ENCODE results near the gene CAMK2B.
"Not testable (repeated sequence)": the region's sequence is repeated elsewhere in the genome, so short reads cannot be mapped to it uniquely, and the experiment has no call there.

The CAMK2B gene

GRCh38 chr7:44212581-44213184 lies 112.7 kb downstream of the CAMK2B start:
- DNase-seq: no peak

- DNase-seq: no peak
Measured at GRCh38 chr7:44212018-44212417, 113.4 kb downstream of the CAMK2B start.

- DNase-seq: no peak
Measured at GRCh38 chr7:44211126-44211675, 114.2 kb downstream of the CAMK2B start.

- no peak for DNase-seq
Measured at GRCh38 chr7:44210107-44210506, 115.3 kb downstream of the CAMK2B start.

GRCh38 chr7:44208085-44208484 lies 117.3 kb downstream of the CAMK2B start:
- DNase-seq: no peak

GRCh38 chr7:44206008-44206407 lies 119.4 kb downstream of the CAMK2B start:
- DNase-seq: no peak

- no peak for DNase-seq
Measured at GRCh38 chr7:44201813-44202212, 123.6 kb downstream of the CAMK2B start.

- DNase-seq: peak; percentile 94
Measured at GRCh38 chr7:44200699-44201461, 124.5 kb downstream of the CAMK2B start, which contains the start of gene YKT6. Gene YKT6, plus strand, starts transcription at chr7:44200978. Its CDS starts 158 bp downstream, at chr7:44201136.

- DNase-seq: not testable (repeated sequence)
Measured at GRCh38 chr7:44200163-44200562, 125.2 kb downstream of the CAMK2B start.

- DNase-seq: no peak
Measured at GRCh38 chr7:44197474-44197873, 127.9 kb downstream of the CAMK2B start.

GRCh38 chr7:44196450-44196872 lies 128.9 kb downstream of the CAMK2B start:
- DNase-seq: no peak

GRCh38 chr7:44195889-44196288 lies 129.5 kb downstream of the CAMK2B start:
- DNase-seq: no peak

GRCh38 chr7:44194562-44195145 lies 130.7 kb downstream of the CAMK2B start:
- DNase-seq: no peak

- no peak for DNase-seq
Measured at GRCh38 chr7:44194069-44194468, 131.3 kb downstream of the CAMK2B start.

GRCh38 chr7:44193011-44193802 lies 132.2 kb downstream of the CAMK2B start:
- no peak for DNase-seq

- DNase-seq: no peak
Measured at GRCh38 chr7:44191171-44191570, 134.2 kb downstream of the CAMK2B start.

- no peak for DNase-seq
Measured at GRCh38 chr7:44189993-44190872, 135.2 kb downstream of the CAMK2B start.

- DNase-seq: no peak
Measured at GRCh38 chr7:44189286-44189992, 136.0 kb downstream of the CAMK2B start, which contains the start of gene GCK. Gene GCK, minus strand, starts transcription at chr7:44189439. Its CDS starts 486 bp downstream, at chr7:44188953.

- no peak for DNase-seq
Measured at GRCh38 chr7:44188480-44189225, 136.7 kb downstream of the CAMK2B start.
